A549 (cell line): Measurements from ENCODE around the gene SNRNP25. TPM values are rescaled to one million over a fixed set of nuclear protein-coding genes. Genes with fewer than 3 reads are reported as not detected.

ENCODE experiments used
- ATAC-seq, 2 experiments: fragments of 200-7000 bp in 1 of 2; fragments of >200 bp in 1 of 2; cut with Nextera tagmentation in 1 of 2; cut with Tn5 transposase in 1 of 2; 3 replicates each; pipeline versions ENCODE4 v1.8.0 to v1.9.1; 2018 to 2020; ENCODE audit warnings: mild to moderate bottlenecking in 1 of 2, moderate library complexity in 1 of 2
- CTCF ChIA-PET: fragments of 300-600 bp; sonication (Branson Sonifier 250); formaldehyde crosslinking; extraction: SDS; loops from one replicate; lab custom pipeline; 2021; ENCODE audit warnings: antibody characterized with exemption, inconsistent platforms; lab: Yijun Ruan, JAX
- POLR2A ChIA-PET: fragments of 350-600 bp; formaldehyde crosslinking; extraction: SDS; loops from one replicate; lab custom pipeline; 2021; ENCODE audit warnings: antibody characterized with exemption, inconsistent platforms; lab: Yijun Ruan, JAX
- DNase-seq, 2 experiments: peaks; one replicate each; pipeline versions ENCODE4 v3.0.0 to v3.0.0-alpha.2; 2011 to 2016; ENCODE audit warnings: low read depth in 1 of 2, low spot score in 1 of 2
- FAIRE-seq: peaks from 2 replicates; lab custom pipeline; 2011; peaks lifted over from hg19 to GRCh38; lab: Jason Lieb, UNC
- H3K27ac ChIP-seq, 2 experiments: fragments of >200 bp; sonication (Bioruptor Twin); formaldehyde crosslinking; 3 replicates each; pipeline ENCODE4 v1.5.1; 2016 to 2017
- H3K4me1 ChIP-seq: fragments of >200 bp; sonication (Bioruptor Twin); formaldehyde crosslinking; 3 replicates; pipeline ENCODE4 v1.6.1; 2016
- H3K4me2 ChIP-seq: fragments of >200 bp; sonication (Bioruptor Twin); formaldehyde crosslinking; 3 replicates; pipeline ENCODE4 v1.6.1; 2016
- H3K4me3 ChIP-seq: fragments of >200 bp; sonication (Bioruptor Twin); formaldehyde crosslinking; 3 replicates; pipeline ENCODE4 v1.5.1; 2016
- H3K9me3 ChIP-seq: fragments of >200 bp; sonication (Bioruptor Twin); formaldehyde crosslinking; 3 replicates; pipeline ENCODE4 v1.6.1; 2016
- BCL3 ChIP-seq: fragments of >200 bp; sonication (Bioruptor Twin); formaldehyde crosslinking; IDR thresholded peaks from 3 replicates; pipeline ENCODE4 v1.6.1; 2016
- BHLHE40 ChIP-seq: IDR thresholded peaks from 2 replicates; pipeline ENCODE4 v1.6.1; 2012; ENCODE audit warnings: low read depth, low read length, inconsistent platforms
- CHD2 ChIP-seq: fragments of 150-350 bp; IDR thresholded peaks from 2 replicates; pipeline ENCODE4 v1.6.1; 2014; ENCODE audit warnings: low read length; ENCODE audit not compliant: partially characterized antibody
- E2F6 ChIP-seq: IDR thresholded peaks from 2 replicates; pipeline ENCODE4 v1.6.1; 2012; ENCODE audit warnings: low read depth, borderline replicate concordance
- EHMT2 ChIP-seq: fragments of 200-600 bp; sonication (generic); IDR thresholded peaks from 2 replicates; pipeline ENCODE4 v1.6.1; 2016; ENCODE audit warnings: antibody characterized with exemption, low read depth, mild to moderate bottlenecking, moderate library complexity
- ELK1 ChIP-seq: fragments of 150-350 bp; IDR thresholded peaks from 2 replicates; pipeline ENCODE4 v1.6.1; 2014; ENCODE audit warnings: low read depth, mild to moderate bottlenecking, low read length
- EP300 ChIP-seq, 2 experiments: fragments of >200 bp; sonication (Bioruptor Twin); formaldehyde crosslinking; IDR thresholded peaks; 2 replicates in 1 of 2; 3 replicates in 1 of 2; pipeline ENCODE4 v1.6.1; 2016 to 2017
- ESRRA ChIP-seq: fragments of 150-350 bp; IDR thresholded peaks from 2 replicates; pipeline ENCODE4 v1.6.1; 2014; ENCODE audit warnings: mild to moderate bottlenecking, low read length, borderline replicate concordance
- FOSL2 ChIP-seq, 2 experiments: fragments of 450-650 bp in 1 of 2; fragments of >200 bp in 1 of 2; sonication (Bioruptor Twin) in 1 of 2; formaldehyde crosslinking; IDR thresholded peaks; 2 replicates each; pipeline versions ENCODE4 v1.5.0 to v1.6.1; 2016 to 2020; ENCODE audit warnings: mild to moderate bottlenecking in 1 of 2, moderate library complexity in 1 of 2
- FOXS1 ChIP-seq: fragments of 250-450 bp; sonication (Bioruptor Pico); IDR thresholded peaks from 2 replicates; pipeline ENCODE4 v1.5.0; 2020; ENCODE audit warnings: mild to moderate bottlenecking, moderate library complexity
- GATA3 ChIP-seq: IDR thresholded peaks from 2 replicates; pipeline ENCODE4 v1.6.1; 2012; ENCODE audit warnings: borderline replicate concordance
- HES2 ChIP-seq: fragments of >200 bp; sonication (Bioruptor Twin); formaldehyde crosslinking; IDR thresholded peaks from 2 replicates; pipeline ENCODE4 v1.6.1; 2016
- HEYL ChIP-seq: fragments of 250-450 bp; sonication (Bioruptor Pico); IDR thresholded peaks from 2 replicates; pipeline ENCODE4 v1.8.0; 2021; ENCODE audit warnings: mild to moderate bottlenecking, moderate library complexity
- HMGXB4 ChIP-seq: fragments of 250-450 bp; sonication (Bioruptor Pico); IDR thresholded peaks from 2 replicates; pipeline ENCODE4 v1.5.0; 2021; ENCODE audit warnings: mild to moderate bottlenecking, moderate library complexity, borderline replicate concordance
- HOXA7 ChIP-seq: fragments of 250-450 bp; sonication (Bioruptor Pico); IDR thresholded peaks from 2 replicates; pipeline ENCODE4 v1.5.0; 2020; ENCODE audit warnings: mild to moderate bottlenecking, moderate library complexity
- HOXB13 ChIP-seq: fragments of 250-450 bp; sonication (Bioruptor Pico); IDR thresholded peaks from 2 replicates; pipeline ENCODE4 v1.5.0; 2020; ENCODE audit warnings: low read depth, mild to moderate bottlenecking, moderate library complexity
- HOXB5 ChIP-seq: fragments of 250-450 bp; sonication (Bioruptor Pico); IDR thresholded peaks from 2 replicates; pipeline ENCODE4 v1.5.0; 2020; ENCODE audit warnings: mild to moderate bottlenecking, moderate library complexity
- JUN ChIP-seq, 2 experiments: fragments of >200 bp; sonication (Bioruptor Twin); formaldehyde crosslinking; IDR thresholded peaks; 2 replicates in 1 of 2; 3 replicates in 1 of 2; pipeline ENCODE4 v1.6.1; 2016 to 2017
- JUNB ChIP-seq: fragments of >200 bp; sonication (Bioruptor Twin); formaldehyde crosslinking; IDR thresholded peaks from 2 replicates; pipeline ENCODE4 v1.6.1; 2016
- KDM5A ChIP-seq: fragments of 200-600 bp; sonication (generic); IDR thresholded peaks from 2 replicates; pipeline ENCODE4 v1.6.1; 2016; ENCODE audit warnings: antibody characterized with exemption, mild to moderate bottlenecking
- MAFK ChIP-seq: fragments of 450-650 bp; IDR thresholded peaks from 2 replicates; pipeline ENCODE4 v1.6.1; 2014; ENCODE audit not compliant: partially characterized antibody
- MAX ChIP-seq: IDR thresholded peaks from 2 replicates; pipeline ENCODE4 v1.6.1; 2012
- MAZ ChIP-seq: fragments of 150-350 bp; IDR thresholded peaks from 2 replicates; pipeline ENCODE4 v1.6.1; 2014; ENCODE audit warnings: antibody characterized with exemption, low read depth, low read length, borderline replicate concordance
- MYC ChIP-seq: IDR thresholded peaks from 2 replicates; pipeline ENCODE4 v1.6.1; 2012; ENCODE audit warnings: mild to moderate bottlenecking, inconsistent platforms, low read length, improper control_type of control experiment, borderline replicate concordance
- NFE2L2 ChIP-seq: fragments of 150-350 bp; conservative IDR thresholded peaks from 2 replicates; pipeline ENCODE4 v1.6.1; 2014; ENCODE audit warnings: low read length
- NPAS2 ChIP-seq: fragments of 250-450 bp; sonication (Bioruptor Pico); IDR thresholded peaks from 2 replicates; pipeline ENCODE4 v1.8.0; 2022; ENCODE audit warnings: mild to moderate bottlenecking, moderate library complexity, borderline replicate concordance
- PHF8 ChIP-seq: fragments of 200-600 bp; sonication (generic); IDR thresholded peaks from 2 replicates; pipeline ENCODE4 v1.6.1; 2016; ENCODE audit warnings: low read depth, mild to moderate bottlenecking, antibody characterized with exemption, moderate library complexity, borderline replicate concordance
- POLR2A ChIP-seq: IDR thresholded peaks from 2 replicates; pipeline ENCODE4 v1.6.1; 2012; ENCODE audit warnings: mild to moderate bottlenecking, low read length
- POLR2AphosphoS2 ChIP-seq: conservative IDR thresholded peaks from 2 replicates; pipeline ENCODE4 v1.6.1; 2012; ENCODE audit warnings: low read length, improper control_type of control experiment, inconsistent platforms
- RARB ChIP-seq: fragments of 250-450 bp; sonication (Bioruptor Pico); IDR thresholded peaks from 2 replicates; pipeline ENCODE4 v1.8.0; 2021; ENCODE audit warnings: mild to moderate bottlenecking, moderate library complexity
- RCOR1 ChIP-seq: fragments of 150-350 bp; IDR thresholded peaks from 2 replicates; pipeline ENCODE4 v1.6.1; 2014; ENCODE audit warnings: antibody characterized with exemption, low read length, low read depth
- SMC3 ChIP-seq: fragments of >200 bp; sonication (Bioruptor Twin); formaldehyde crosslinking; IDR thresholded peaks from 3 replicates; pipeline ENCODE4 v1.6.1; 2018; ENCODE audit warnings: inconsistent platforms
- SREBF2 ChIP-seq: fragments of 450-650 bp; IDR thresholded peaks from 2 replicates; pipeline ENCODE4 v1.6.1; 2014; ENCODE audit warnings: mild to moderate bottlenecking, moderate library complexity
- ZC3H11A ChIP-seq: fragments of 450-650 bp; IDR thresholded peaks from 2 replicates; pipeline ENCODE4 v1.6.1; 2014; ENCODE audit warnings: antibody characterized with exemption, mild to moderate bottlenecking
- ZFP36 ChIP-seq: fragments of 450-650 bp; IDR thresholded peaks from 2 replicates; pipeline ENCODE4 v1.6.1; 2014; ENCODE audit warnings: borderline replicate concordance; ENCODE audit not compliant: partially characterized antibody
- ZSCAN20 ChIP-seq: fragments of 250-450 bp; sonication (Bioruptor Pico); IDR thresholded peaks from 2 replicates; pipeline ENCODE4 v1.8.0; 2022; ENCODE audit warnings: mild to moderate bottlenecking, moderate library complexity
- WGBS: methylation state at CpG from one replicate; pipeline ENCODE4 v1.1.6; 2017; ENCODE audit errors: missing lambda C conversion rate; 5-methylcytosine and 5-hydroxymethylcytosine counted together
- polyA plus RNA-seq, 4 experiments: library from polyadenylated mRNA; depleted of rRNA in 3 of 4; stranded (reverse); fragments of >200 nt; fragmentation: RNase III in 1 of 4; extraction: RNeasy Plus Mini Kit Qiagen cat#74134 plus additional on column Dnase treatment in 1 of 4; gene quantifications; 2 replicates in 3 of 4; 3 replicates in 1 of 4; pipeline ENCODE4 v1.2.3, GENCODE V29; 2011 to 2017

The SNRNP25 gene
- polyA plus RNA-seq, 2 of the 4 experiments (the other 2 are of a cell fraction), result 45.0 to 82.2 TPM

- TF ChIP-seq HES2, result no peak
- no peak for TF ChIP-seq CHD2
- TF ChIP-seq HOXB13, result no peak
- no peak for TF ChIP-seq POLR2A
- TF ChIP-seq EHMT2, result no peak
- no peak for TF ChIP-seq MAFK
- no peak for TF ChIP-seq HOXB5 (CRISPR knock-in tag)
- TF ChIP-seq EP300 (IDR thresholded peaks at IDR 0.05), result no peak
- no peak for TF ChIP-seq MAZ
- no peak for TF ChIP-seq JUNB
- TF ChIP-seq NFE2L2, result no peak
- TF ChIP-seq GATA3, result no peak
- TF ChIP-seq BCL3, result no peak
- TF ChIP-seq JUN (IDR thresholded peaks at IDR 0.05), result no peak
- TF ChIP-seq ZSCAN20 (CRISPR knock-in tag), result no peak
- no peak for TF ChIP-seq SREBF2
- no peak for TF ChIP-seq PHF8
- TF ChIP-seq ZC3H11A, result no peak
- TF ChIP-seq ELK1, result no peak
- peak; percentile 85 for TF ChIP-seq SMC3
- no peak for TF ChIP-seq RCOR1
- TF ChIP-seq POLR2AphosphoS2, result no peak
- no peak for TF ChIP-seq HMGXB4
- TF ChIP-seq MYC, result peak; percentile 65; the same call in 1 of the 2 replicates
- TF ChIP-seq BHLHE40, result 0 out of 2 replicates have a peak, but pooled peaks have one; percentile 17
- TF ChIP-seq ZFP36, result no peak
- TF ChIP-seq ESRRA, result no peak
- no peak for TF ChIP-seq FOXS1 (CRISPR knock-in tag)
- TF ChIP-seq, all 56 proteins: peak for 7
Measured at GRCh38 chr16:96935-97381, 43.3 kb downstream of the SNRNP25 start (continued).

- H3K4me1 ChIP-seq, result peaks cover 10% of the 10 kb centered on the region
- no peak overlapping the region for H3K27ac ChIP-seq
- H3K4me3 ChIP-seq, result no peak overlapping the region
- 63% methylated on average over 3 of the region's 8 CpGs for WGBS
- ChIA-PET POLR2A (no interaction called here), CTCF (interaction anchor here (0.8 to 30.3 kb wide), 13 partner anchors 12 to 264 kb away, joined by 3 to 718 read pairs (median 7); partner anchors contain the start of genes HBQ1, MPG and RHBDF1)
- ATAC-seq, result peak; percentile 15 to 17; a peak in 3 of 6 replicates
- no peaks in the 10 kb centered on the region for H3K9me3 ChIP-seq
- TF ChIP-seq KDM5A (no peak), HOXA7 (CRISPR knock-in tag) (no peak), NPAS2 (CRISPR knock-in tag) (no peak), MAX (no peak), MAZ (no peak), JUNB (no peak), JUN (IDR thresholded peaks at IDR 0.05) (no peak), HEYL (CRISPR knock-in tag) (no peak), FOXS1 (CRISPR knock-in tag) (no peak), ZFP36 (no peak), E2F6 (no peak), RARB (CRISPR knock-in tag) (no peak), FOSL2 (IDR thresholded peaks at IDR 0.05) (no peak), FOSL2 (CRISPR knock-in tag; IDR thresholded peaks at IDR 0.05) (no peak)
- no peak overlapping the region for H3K4me2 ChIP-seq
- no peak for FAIRE-seq
- no peak for DNase-seq
Measured at GRCh38 chr16:97822-98221, 44.2 kb downstream of the SNRNP25 start.
